GM21723 (cell line): ENCODE measurements around the gene MAP3K15.

Source experiments
- ATAC-seq: cut with Tn5 transposase; IDR thresholded peaks from one replicate; pipeline ENCODE4 v1.9.1; 2021; ENCODE audit warnings: mild to moderate bottlenecking, moderate library complexity; ENCODE audit not compliant: unreplicated experiment

Gene MAP3K15

DNA sequence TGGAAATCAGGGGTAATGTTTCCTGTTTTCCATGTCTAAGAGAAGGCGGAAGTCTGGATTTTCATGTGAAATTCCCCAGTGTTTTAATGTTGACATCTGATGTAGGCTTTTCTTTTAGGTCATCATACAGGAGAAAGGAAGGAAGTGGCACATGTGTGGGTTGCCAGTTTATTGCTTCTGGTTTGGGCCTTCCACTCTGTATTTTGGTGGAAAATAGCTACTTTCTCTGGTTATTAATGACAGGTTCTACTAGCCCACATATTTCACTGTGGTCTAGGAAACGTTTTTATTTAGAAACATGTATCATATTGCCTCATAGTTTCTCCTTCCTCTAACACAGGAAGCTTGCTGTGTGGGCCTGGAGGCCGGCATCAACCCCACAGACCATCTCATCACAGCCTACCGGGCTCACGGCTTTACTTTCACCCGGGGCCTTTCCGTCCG, 164.3 kb downstream of the MAP3K15 start:
- peak; percentile 87 for ATAC-seq

DNA sequence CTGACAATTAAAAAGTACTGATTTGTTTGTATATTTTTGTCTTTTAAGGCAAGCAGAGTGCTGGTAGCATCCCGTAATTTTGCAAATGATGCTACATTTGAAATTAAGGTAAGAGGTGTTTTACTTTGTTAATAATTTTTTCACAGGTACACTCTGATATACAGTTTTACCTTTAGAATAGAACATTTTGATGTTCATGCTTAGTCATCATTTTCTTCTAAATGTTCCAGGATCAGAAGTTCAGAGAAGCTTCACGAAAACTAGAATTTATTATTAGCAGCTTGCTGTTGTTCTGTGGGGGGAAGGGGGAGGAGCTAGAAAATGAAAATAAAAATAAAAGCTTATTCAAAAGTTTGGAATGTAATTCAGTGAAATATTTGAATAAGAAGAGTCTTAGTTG, 166.0 kb downstream of the MAP3K15 start:
- ATAC-seq, result no peak

DNA sequence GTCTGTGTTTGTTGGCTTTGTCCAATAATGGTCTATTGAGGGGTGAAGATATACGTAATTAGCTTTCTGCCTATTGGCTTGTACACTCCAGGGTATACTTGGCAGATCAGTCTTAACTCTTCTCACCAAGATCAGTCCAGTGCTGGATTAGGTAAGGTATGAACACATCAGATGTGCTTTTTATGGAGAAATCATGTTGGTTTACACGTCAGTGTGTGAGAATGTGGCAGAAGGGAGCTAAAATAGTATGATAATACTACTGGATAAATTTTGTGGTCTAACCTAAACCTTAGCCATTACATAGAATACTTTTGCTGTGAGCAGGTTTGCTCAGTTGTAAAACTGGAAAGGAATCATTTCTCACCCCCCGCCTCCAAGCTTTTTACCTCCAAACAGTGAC, 167.4 kb downstream of the MAP3K15 start:
- ATAC-seq, result no peak

DNA sequence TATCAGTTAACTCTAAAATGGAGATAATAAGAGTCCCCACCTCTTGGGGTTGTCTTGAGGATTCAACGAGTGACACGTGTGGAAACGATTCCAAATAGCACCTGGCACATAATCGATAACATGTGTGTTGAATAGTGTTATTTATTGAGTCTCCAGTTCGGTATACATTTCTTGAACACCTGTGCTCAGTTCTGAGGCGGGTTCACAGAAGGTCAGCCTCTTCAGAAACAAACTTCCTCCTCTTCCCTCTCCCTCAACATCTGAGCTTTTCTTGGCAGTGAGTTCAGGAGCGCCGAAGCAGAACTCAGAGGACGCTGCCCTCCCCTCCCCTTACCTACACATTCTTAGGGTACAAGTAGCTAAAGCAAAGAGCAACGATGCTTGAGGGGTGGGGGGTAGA, 170.6 kb downstream of the MAP3K15 start:
- no peak for ATAC-seq

DNA sequence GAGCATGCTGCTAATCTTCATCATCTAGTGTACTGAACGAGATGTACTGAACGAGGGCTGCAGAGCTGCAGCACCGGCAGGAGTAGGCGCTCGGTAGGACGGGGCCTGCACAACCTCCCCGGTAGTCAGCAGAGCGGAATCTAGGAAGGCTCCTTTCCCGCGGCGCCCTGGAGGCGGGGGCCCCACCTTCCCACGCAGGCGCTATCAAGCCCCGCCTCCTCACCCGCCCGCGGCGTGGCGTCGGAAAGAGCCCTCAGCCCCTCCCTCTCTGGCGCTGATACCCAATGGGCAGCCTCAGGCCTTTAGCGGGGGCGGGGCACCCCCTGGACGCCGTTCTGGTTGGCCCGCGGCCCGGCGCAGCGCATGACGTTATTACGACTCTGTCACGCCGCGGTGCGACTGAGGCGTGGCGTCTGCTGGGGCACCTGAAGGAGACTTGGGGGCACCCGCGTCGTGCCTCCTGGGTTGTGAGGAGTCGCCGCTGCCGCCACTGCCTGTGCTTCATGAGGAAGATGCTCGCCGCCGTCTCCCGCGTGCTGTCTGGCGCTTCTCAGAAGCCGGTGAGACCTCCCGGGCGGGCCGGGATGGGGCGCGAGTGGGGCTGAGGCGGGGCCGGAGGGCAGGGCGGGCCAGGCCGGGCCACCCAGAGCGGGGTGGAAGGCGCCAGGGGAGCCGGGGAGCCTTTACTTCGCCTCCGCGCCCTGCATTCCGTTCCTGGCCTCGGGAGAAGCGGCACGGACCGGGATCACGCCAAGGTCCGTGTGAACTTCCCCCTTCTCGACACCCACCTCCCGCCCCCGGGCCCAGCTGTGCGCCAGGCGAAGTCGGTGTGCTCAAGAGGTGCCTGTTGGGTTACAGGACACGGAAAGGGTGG, 171.5 kb downstream of the MAP3K15 start, which contains the start of gene PDHA1:
TSS of gene PDHA1 (plus strand) at position 393 of the 874 bp plus-strand sequence. CDS start at position 504, 111 bp downstream.
- peak; percentile 98 for ATAC-seq

DNA sequence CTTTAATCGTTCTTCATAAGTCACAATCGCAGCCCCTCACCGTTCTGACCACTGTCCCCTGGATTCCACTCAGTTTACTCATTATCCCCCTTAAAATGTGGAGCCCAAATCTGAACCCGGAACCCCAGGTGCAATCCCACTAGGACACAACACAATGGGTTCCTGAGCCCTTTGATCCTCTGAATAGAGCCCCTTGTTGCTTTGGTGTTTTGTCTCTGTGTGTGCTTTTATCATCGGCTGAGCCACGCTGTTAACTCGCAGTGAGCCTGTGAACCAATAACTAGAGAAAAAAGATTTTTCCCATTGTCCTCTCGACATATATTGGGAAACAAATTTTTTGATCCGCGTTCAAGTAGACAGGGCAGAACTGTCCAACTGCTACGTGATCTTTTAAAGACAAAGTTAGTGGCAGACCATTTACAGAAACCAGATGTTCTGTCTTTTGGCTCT, 172.2 kb downstream of the MAP3K15 start:
- no peak for ATAC-seq

DNA sequence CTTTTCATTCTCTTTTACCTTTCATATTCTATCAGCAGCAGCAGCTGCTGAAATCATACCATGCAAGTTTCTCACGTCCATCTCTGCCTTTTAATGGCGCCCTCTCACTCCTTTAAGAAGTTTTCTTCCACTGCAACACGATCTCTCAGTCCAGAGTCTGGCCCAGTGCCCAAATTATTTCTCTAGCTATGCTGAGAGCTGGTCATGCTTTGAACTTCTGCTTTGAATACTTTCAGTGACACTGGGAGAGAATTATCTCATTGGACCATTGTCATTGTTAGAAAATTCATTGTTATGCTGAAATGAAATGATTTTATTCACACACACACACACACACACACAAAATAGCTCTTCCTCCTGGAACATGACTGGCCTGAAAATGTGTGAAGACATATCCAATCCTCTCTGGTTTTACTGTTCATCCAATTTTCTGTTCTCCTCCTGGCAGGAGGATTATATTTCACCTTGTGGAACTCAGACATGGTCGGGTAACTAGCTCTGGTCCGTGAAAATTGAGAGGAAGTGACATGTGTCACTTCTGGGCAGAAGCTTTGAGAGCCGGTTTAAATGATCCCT, 172.9 kb downstream of the MAP3K15 start:
- no peak for ATAC-seq

DNA sequence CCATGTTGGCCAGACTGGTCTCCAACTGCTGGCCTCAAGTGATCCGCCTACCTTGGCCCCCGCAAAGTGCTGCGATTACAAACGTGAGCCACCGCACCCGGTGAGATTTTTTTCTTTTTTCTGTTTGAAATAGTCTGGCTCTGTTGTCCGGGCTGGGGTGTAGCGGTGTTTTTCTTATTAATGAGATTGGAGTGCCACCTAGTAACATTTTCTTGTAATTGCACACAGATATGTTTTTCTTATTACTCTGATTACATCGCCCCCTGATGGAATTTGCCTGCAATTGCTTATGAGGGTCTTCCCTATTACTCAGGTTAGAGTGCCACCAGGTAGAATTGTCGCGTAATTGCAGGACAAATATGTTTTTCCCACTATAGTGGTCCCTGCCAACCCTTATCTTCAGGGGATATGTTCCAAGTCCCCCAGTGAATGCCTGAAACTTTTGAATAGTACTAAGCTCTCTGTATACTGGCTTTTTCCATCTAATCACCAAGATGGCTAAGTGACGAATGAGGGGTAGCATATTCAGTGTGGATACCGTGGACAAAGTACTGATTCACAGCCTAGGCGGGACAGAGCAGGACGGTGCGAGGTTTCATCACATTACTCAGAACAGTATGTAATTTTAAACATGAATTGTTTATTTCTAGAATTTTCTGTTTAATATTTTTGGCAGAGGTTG, 180.2 kb downstream of the MAP3K15 start:
- no peak for ATAC-seq

DNA sequence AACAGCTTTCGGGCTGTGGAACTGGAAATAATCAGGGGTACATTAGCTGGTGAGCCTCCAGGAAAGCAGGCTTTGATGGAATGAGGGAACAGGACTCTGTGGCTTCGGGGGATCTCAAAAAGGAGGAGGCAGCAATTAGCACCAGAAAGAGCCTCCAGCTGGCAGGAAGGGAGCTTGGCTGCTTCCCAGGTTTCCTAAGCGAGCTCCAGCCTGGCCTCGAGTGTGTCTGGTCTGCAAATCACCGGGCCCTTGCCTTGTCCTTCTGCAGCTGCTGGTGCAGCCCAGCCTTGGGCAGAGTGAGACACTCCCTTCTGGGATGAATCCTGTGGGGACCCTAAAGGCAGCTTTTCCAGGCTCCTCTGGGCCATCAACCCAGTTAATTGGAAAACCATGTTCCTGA, 182.3 kb downstream of the MAP3K15 start:
- no peak for ATAC-seq

DNA sequence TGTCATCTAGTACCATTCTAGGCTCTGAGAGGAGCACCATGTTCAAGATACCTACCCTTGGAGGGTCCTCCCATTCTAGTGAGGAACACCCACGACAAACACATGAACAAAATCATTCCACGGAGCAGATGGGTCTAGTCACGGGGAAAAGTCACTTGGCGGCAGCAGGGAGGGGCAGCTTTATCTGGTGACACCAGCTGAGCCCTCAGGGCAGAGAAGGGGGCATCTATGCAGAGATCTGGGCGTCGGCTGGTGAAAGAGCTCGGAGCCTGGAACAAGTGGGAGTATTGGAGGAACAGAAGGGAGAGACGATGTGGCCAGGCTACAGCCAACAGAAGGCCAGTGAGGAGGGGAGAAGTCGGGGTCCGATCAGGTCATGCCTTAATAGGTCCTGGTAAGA, 183.5 kb downstream of the MAP3K15 start:
- no peak for ATAC-seq

DNA sequence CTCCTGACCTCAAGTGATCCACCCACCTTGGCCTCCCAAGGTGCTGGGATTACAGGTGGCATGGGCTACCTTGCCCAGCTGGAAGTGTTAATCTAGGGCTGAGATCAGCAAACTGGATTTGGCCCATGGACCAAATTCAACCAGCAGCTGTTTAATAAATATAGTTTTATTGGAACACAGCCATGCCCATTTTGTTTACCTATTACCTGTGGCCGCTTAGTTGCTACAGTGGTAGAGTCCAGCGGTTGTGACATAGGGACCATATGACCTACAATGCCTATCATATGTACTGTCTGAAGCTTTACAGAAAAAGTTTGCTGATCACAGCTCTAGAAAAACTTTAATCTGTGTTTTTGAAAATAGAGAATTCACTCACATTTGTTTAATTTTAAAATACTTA, 188.7 kb downstream of the MAP3K15 start:
- ATAC-seq, result no peak
